Dedifferentiated amniotic fluid mesenchymal stem cell (primary cell): ENCODE data around the gene OPTC.

Source experiments
- DNase-seq: peaks from one replicate; pipeline ENCODE4 v3.0.0-alpha.2; 2016; ENCODE audit errors: extremely low spot score

The OPTC gene

GRCh38 chr1:203491664-203492063 lies 2.3 kb upstream of the OPTC start:
- DNase-seq, result no peak

DNA sequence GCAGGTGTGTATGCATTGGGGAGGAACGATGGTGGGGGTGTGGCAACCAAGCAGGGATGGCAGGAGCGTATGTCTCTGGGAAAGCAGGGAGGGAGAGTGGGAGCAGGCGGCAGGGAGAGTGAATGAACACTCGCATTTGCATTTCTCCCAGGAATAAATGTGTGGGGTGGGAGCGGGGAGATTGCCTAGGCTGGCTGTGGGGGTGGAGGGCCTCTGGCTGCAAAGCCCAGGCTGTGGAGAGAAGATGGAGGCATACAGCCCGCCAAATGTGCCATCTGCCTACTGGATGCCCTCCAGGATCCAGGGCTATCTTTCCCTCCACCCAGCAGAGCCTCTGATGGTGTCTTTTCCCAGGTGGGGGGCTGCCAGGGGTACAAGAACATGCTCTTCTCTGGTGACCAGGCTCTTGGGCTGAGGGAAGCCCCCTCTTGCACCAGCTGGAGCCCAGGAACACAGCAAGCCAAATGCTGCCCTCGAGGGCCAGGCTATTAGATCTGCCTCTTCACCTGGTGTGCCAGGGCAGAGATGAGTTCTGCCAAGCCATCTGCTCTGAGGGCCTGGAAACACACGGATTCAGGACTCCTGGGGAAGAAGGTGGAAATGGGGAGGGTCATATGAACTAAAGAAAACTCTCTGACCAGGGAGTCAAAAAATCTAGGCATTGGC lies 1.7 kb upstream of the OPTC start:
- DNase-seq, result no peak

- DNase-seq, result no peak
Measured at GRCh38 chr1:203492748-203493130, 1.2 kb upstream of the OPTC start.

DNA sequence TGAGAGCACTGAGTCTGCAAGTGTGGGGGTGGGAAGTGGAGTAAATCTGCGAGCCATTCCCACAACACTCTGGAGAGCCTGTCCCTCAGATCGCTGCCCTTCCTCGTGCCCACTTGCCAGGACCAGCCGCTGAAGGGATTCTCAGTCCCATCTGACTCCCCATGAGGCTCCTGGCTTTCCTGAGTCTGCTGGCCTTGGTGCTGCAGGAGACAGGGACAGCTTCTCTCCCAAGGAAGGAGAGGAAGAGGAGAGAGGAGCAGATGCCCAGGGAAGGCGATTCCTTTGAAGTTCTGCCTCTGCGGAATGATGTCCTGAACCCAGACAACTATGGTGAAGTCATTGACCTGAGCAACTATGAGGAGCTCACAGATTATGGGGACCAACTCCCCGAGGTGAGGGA lies 1.9 kb downstream of the OPTC start:
- DNase-seq, result no peak

- no peak for DNase-seq
Measured at GRCh38 chr1:203497269-203497777, 3.4 kb downstream of the OPTC start.

DNA sequence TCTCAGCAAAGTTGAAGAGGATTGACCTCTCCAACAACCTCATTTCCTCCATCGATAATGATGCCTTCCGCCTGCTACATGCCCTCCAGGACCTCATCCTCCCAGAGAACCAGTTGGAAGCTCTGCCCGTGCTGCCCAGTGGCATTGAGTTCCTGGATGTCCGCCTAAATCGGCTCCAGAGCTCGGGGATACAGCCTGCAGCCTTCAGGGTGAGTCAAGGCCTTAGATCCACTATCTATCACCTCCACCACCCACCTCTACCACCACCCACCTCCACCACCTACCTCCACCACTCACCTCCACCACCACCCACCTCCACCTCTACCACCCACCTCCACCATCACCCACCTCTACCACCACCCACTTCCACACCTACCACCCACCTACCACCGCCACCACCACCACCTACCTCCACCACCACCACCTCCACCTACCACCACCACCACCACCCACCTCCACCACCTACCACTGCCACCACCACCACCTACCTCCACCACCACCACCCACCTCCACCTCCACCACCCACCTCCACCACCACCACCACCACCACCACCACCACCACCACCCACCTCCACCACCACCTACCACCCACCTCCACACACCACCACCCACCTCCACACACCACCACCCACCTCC lies 5.8 kb downstream of the OPTC start:
- no peak for DNase-seq

DNA sequence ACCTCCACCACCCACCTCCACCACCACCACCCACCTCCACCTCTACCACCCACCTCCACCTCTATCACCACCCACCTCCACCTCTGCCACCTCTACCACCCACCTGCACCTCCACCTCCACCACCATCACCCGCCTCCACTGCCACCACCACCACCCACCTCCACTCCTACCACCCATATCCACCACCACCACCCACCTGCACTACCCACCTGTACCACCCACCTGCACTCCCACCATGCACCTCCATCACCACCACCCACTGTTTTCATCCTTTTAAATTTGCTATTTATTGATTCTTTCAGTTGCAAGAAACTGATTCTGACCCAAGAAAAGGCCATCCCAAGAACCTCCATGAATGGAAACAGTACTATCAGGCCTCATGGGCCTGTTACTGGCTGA lies 6.3 kb downstream of the OPTC start:
- no peak for DNase-seq

GRCh38 chr1:203503836-203504235 lies 9.9 kb downstream of the OPTC start:
- DNase-seq, result no peak

DNA sequence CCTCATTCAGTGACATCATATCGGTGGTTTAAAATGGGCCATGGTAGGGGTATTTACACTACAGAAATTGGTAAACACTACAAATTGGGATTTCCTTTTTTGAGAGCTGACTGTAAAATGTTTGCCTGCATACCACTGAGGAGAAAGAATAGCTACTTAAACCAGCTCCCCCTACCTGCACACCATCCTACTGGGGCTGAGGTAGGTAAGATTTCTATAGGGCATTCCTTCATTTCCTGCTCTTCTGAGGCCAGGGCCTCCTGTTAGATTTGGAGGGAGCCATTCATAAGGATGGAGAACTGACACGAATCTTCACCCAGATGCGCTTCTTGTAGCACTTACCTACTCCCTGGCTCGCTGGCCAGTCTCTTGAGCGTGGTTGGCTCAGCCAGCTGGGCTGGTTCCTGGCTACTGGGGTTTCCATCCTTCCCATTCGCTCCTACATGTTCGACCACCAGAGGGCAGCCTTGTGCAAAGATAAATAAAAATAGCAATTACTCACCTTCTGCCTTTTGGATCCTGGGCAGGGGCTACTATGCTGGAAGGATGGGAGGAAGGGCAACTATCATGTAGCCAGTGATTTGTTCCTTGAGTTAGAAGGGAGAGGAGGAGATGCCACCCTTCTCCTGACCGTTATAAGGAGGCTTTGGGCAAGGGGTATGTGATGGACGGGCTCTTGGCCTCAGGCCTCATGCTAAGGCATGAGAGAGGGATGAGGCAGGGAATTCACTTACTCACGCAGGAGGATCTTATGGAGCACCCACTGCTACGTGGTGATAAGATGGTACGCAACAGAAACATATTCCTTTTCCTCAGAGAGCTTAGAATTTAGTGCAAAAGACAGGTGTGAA lies 10.7 kb downstream of the OPTC start:
- DNase-seq, result peak; percentile 75

GRCh38 chr1:203505526-203506204 lies 11.7 kb downstream of the OPTC start:
- DNase-seq, result no peak

- no peak for DNase-seq
Measured at GRCh38 chr1:203506858-203507626, 13.1 kb downstream of the OPTC start.

DNA sequence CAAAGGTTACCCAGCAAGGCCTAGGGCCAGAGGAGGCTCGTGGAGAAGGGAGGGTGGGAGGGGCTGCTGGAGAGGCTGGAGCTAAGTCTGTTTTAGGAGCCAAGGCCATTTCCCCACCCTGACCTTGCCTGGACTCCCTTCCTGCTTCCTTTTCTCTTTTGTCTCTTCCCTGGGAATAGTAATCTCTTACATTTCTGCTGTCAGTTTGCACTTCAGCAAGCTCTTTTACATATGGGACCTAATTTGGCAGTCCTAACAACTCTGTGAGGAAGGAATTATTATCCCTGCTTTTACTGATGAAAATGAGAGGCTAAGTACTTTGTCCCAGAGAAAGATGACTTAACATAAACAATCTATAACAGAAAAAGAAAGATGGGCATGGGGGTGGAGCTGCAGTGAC lies 13.8 kb downstream of the OPTC start:
- no peak for DNase-seq

DNA sequence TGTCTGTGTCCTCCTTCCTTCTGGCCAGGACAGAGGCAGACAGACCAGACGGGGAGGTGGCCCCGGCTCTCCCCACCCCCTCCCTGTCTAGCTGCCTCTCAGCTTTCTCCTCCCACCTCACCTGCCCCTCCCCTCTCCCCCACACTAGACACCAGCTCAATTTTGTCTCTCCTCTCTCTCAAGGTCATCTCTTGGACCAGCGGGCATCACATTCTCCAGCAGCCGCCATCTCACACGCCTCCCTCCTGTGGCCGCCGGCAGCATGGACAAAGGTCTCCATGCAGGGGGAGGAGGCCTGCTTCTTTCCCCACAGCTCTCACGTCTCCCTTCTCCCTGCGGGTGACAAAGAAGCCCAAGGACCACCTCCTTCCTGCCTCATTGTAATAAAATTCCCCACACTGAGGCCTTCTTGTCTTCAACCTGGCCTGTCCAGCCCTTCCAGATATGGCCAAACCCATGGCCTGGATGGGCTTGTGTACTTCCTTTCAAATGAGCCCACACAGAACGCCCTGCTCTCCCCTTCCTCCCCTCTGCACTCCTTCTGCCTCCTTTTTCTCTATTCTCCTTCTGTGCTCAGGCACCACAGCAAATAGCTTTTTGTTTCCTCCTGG lies 14.6 kb downstream of the OPTC start:
- DNase-seq, result no peak

GRCh38 chr1:203509135-203509534 lies 15.2 kb downstream of the OPTC start:
- DNase-seq, result no peak

DNA sequence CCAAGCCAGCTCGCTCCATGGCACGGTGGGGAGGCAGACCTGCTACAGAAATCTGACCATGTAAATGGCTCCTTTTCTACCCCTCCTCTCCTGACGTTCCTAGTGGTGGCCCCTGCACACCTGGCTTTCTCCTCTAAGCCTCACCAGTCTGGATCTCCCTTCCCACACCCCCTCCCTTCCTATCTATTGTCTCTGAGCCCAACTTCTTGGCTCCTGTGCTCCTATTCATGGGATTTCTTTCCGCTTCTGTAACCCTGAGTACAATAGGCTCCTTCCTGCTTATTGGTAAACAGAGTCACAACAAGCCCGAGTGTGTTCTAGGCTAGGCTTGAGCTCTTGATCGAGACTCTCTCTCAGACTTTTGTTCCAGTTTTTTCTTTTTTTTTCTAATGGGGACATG lies 17.6 kb downstream of the OPTC start:
- no peak for DNase-seq

- DNase-seq, result no peak
Measured at GRCh38 chr1:203511930-203512329, 18.0 kb downstream of the OPTC start.

DNA sequence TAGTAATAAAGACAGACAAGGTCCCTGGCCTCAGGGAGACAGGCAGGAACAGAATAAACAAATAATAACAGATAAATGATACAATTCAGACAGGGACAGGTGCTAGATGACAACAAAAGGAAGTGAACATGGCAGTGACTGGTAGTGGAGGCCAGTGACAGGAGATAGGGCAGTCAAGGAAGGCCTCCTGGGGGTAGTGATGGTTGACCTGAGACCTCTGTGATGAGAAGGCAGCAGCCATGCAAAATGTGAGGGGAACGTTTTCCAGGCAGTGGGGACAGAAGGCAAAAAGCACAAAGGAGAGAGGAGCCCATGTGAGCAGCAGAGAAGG lies 18.5 kb downstream of the OPTC start:
- DNase-seq, result no peak

DNA sequence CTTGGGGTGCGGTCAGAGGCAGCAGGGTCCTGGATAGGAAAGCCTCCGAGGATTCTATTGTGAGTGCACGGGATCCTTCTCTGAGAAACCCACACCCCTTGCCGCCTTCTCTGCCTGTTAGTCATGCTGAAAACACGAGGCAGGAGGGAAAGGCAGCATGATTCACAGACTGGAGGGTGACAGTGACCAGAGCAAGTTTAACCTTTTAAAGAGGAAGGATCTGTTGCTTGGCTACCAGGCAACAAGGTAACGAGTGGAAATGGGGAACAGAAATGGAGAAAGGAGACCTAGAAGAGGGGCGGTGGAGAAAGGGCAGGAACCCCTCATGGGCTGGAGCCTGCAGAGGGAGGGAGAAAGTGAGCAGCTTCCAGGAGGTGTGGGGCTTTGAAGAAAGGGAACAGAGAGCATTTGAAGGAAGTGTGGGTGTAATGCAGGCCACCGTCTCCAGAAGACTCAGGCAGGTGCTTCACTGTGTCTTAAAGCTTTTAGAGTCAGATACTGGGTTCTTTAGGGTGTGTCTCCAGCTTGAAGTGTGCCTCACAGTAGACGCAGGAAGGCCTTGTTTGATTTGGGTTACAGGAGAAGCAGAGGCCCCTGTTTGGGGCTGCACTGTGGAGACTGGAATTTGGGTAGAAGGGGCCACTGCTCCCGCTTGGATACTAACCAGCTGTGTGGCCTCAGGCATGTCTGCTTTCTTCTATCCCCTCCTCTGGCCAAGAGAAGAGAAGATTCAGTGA lies 19.1 kb downstream of the OPTC start:
- DNase-seq, result peak; percentile 87

DNA sequence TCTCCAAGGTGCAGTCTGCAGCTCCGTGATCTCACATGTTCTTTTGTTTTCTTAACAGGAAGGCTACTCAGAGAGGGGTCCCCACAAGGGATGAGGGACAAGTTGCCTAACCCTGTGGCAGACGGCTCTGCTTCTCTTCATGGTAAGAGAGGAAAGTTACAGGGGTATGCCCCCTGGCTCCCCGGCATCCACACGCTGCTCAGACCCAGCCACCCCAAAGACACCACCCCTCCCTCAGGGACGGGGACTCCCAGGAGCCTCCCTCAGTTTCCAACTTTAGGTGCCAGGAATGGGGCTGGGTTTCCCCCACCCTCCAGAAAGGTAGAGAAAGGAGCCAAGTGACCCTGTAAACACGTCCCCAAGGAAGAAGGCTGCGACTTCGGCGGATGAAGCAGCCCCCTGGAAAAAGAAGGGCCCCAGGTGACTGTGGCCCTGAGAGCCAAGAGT lies 19.7 kb downstream of the OPTC start:
- no peak for DNase-seq

DNA sequence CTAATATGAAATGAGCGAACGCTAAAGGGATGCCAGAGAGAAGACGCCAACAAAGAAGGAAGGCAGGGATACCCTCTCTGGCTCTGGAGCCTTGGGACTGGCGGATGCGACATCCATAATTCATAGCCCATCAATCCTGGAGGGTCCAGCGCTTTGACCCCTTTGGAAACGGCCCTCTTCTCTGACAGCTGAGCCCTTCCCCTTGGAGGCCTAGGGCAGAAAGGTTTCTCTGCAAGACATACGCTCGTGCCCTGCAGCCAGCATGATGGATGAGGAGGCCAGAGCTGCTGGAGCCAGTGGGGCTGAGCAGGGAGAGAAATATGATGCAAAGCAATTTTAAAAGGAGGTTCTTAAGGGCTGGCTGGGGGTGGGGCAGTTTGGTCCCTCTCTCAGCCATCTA lies 22.2 kb downstream of the OPTC start:
- no peak for DNase-seq
